Raji (cell line): ENCODE results near the gene CEP72.

Experiments
- POLR2A ChIP-seq: IDR thresholded peaks from 2 replicates; pipeline ENCODE4 v1.6.1; 2011; ENCODE audit warnings: low read depth, low read length, control low read depth; ENCODE audit not compliant: insufficient read depth

CEP72 gene, protein sequence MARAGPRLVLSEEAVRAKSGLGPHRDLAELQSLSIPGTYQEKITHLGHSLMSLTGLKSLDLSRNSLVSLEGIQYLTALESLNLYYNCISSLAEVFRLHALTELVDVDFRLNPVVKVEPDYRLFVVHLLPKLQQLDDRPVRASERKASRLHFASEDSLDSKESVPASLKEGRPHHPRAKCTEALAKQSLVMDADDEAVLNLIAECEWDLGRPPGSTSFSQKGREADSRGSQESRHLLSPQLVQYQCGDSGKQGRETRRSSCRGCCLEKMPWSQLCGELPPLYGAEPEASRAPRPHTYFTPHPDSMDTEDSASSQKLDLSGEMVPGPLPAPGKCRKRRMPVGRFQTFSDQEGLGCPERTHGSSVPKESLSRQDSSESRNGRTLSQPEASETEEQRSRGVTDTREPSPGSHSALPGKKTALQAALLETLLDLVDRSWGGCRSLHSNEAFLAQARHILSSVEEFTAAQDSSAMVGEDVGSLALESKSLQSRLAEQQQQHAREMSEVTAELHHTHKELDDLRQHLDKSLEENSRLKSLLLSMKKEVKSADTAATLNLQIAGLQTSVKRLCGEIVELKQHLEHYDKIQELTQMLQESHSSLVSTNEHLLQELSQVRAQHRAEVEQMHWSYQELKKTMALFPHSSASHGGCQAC

DNA sequence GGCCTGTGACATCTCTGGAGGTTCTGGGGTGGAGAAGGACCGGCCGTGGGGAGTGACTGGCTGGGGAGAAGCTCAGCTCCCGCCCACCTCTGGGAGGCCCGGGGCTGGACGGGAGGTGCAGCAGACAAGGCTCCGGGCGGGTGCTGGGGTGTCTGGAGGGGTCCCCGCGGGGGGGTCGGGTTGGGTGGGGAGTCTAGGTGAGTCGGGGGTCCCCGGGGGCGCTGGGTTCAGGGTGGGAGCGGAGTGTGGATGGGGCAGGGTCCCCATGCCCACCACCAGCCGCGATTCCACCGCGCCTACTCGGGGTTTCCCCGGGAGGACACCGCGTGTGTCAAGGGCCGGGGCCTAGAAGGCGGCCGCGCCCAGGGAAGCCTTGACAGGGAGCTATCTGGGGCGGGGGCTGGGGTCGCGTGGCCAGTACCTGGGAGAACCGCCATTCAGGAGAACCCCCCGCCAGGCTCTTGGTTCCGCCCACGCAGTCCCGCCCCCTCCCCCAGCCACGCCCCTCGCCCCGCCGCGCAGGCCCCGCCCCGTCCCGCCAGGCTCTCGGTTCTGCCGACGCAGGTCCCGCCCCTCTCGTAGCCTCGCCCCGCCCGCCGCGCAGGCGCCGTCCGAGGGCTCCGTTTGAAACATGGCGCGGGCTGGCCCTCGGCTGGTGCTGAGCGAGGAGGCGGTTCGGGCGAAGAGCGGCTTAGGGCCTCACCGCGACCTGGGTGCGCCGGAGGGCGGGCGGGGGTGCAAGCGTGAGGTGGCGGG, at the start of gene CEP72:
Gene CEP72, plus strand, starts transcription at position 610 of the 756 bp plus-strand sequence. Its CDS starts 22 bp downstream, at position 632.
- TF ChIP-seq POLR2A, result peak; percentile 66

DNA sequence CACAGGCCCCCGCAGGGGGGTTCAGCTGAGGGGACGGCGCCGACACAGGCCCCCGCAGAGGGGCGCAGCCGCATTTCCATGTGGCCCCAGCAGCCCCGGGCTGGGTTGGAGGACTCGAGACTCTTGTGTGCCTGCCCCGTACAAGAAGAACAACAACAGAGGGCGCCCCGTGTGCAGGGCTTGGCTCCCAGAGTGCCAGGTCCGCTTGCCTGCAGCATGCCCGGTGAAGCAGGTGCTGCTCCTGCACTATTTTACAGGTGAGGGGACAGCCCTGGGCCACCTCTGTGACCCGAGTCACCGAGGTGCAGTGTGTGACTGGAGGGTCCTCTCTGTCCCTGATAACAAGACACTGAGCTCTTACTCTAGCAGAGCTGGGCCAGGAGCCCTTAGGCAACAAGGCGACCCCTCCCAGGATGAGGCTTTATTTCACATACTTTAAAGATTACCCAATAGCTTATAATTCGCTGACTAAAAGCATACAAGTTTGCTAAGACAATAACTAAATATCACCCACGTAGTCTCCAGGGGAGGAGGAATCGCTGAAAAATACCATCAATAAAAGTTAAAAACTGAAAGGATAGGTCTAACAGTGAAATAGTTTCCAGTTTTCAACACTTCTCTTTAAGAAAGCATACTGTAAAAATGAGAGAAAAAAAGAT, 46.2 kb upstream of the CEP72 start:
- no peak for TF ChIP-seq POLR2A

- no peak for TF ChIP-seq POLR2A
These were observed 45.4 kb upstream of the CEP72 start for GRCh38 chr5:566636-567309.

GRCh38 chr5:567664-568060, 44.5 kb upstream of the CEP72 start:
- TF ChIP-seq POLR2A, result no peak

- no peak for TF ChIP-seq POLR2A
These were observed 43.9 kb upstream of the CEP72 start for GRCh38 chr5:568061-568781.

- TF ChIP-seq POLR2A, result no peak
These were observed 43.3 kb upstream of the CEP72 start for GRCh38 chr5:568809-569208.

GRCh38 chr5:569358-569867, 42.7 kb upstream of the CEP72 start:
- no peak for TF ChIP-seq POLR2A

- no peak for TF ChIP-seq POLR2A
These were observed 42.2 kb upstream of the CEP72 start for GRCh38 chr5:569868-570361.

GRCh38 chr5:570446-570845, 41.7 kb upstream of the CEP72 start:
- no peak for TF ChIP-seq POLR2A

- no peak for TF ChIP-seq POLR2A
These were observed 41.3 kb upstream of the CEP72 start for GRCh38 chr5:570886-571285.

GRCh38 chr5:571791-572190, 40.3 kb upstream of the CEP72 start:
- no peak for TF ChIP-seq POLR2A

GRCh38 chr5:572398-573019, 39.6 kb upstream of the CEP72 start:
- no peak for TF ChIP-seq POLR2A

DNA sequence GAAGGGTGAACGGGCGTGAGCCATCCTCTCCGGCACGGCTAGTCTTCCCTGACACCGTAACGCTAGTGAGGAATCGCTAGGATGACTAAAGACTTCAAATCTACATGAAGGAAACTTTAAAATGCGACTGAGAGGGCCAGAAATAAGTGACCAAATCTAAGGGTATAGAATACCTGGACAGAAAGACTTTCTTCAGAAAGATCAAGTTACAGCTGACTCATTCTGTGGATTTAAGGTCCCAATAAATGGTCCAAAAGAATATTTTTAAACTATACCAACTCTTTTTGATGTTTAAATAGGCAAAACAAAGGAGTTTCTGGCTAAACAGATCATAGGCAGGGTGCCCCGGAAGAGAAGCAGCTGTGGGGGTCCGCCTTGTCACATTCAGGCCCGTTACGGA, 38.9 kb upstream of the CEP72 start:
- no peak for TF ChIP-seq POLR2A
